HUES6 (cell line): Measurements from ENCODE around the gene CSNK1G2.

Experiments used
- H3K27ac ChIP-seq: 2 replicates; pipeline ENCODE4 v1.7.0; 2013; ENCODE audit warnings: low read depth, mild to moderate bottlenecking, low read length, inconsistent platforms
- H3K27me3 ChIP-seq: 2 replicates; pipeline ENCODE4 v1.6.1; 2013; ENCODE audit warnings: low read length; ENCODE audit not compliant: control insufficient read depth, insufficient read depth
- H3K36me3 ChIP-seq: 2 replicates; pipeline ENCODE4 v1.6.1; 2013; ENCODE audit warnings: low read length; ENCODE audit not compliant: control insufficient read depth, insufficient read depth
- H3K4me1 ChIP-seq: 2 replicates; pipeline ENCODE4 v1.6.1; 2013; ENCODE audit warnings: low read length; ENCODE audit not compliant: control insufficient read depth, insufficient read depth
- H3K4me3 ChIP-seq: 2 replicates; pipeline ENCODE4 v1.5.1; 2013; ENCODE audit warnings: low read depth, low read length
- H3K9ac ChIP-seq: one replicate; pipeline ENCODE4 v1.6.1; 2013; ENCODE audit warnings: mild to moderate bottlenecking, low read length
- H3K9me3 ChIP-seq: 2 replicates; pipeline ENCODE4 v1.6.1; 2013; ENCODE audit warnings: low read depth, low read length; ENCODE audit not compliant: control insufficient read depth, insufficient read depth

CSNK1G2 gene

GRCh38 chr19:1944088-1944915 lies 3.3 kb downstream of the CSNK1G2 start:
- Histone ChIP-seq H3K9ac (no peak overlapping the region), H3K27ac (no peak overlapping the region), H3K9me3 (no peaks in the 10 kb centered on the region), H3K4me1 (peaks cover 30% of the 10 kb centered on the region), H3K4me3 (peak overlapping the region; percentile 76; the same call in 1 of the 2 replicates), H3K27me3 (no peaks in the 10 kb centered on the region), H3K36me3 (peaks cover 4% of the 10 kb centered on the region; the same call in 1 of the 2 replicates)

- peaks cover 26% of the 10 kb centered on the region for H3K4me1 ChIP-seq
- no peak overlapping the region for H3K4me3 ChIP-seq
- H3K36me3 ChIP-seq = peaks cover 9% of the 10 kb centered on the region
- H3K9ac ChIP-seq = no peak overlapping the region
- H3K9me3 ChIP-seq = no peaks in the 10 kb centered on the region
- no peaks in the 10 kb centered on the region for H3K27me3 ChIP-seq
- no peak overlapping the region for H3K27ac ChIP-seq
Observed at GRCh38 chr19:1944916-1945561, 4.1 kb downstream of the CSNK1G2 start.

DNA sequence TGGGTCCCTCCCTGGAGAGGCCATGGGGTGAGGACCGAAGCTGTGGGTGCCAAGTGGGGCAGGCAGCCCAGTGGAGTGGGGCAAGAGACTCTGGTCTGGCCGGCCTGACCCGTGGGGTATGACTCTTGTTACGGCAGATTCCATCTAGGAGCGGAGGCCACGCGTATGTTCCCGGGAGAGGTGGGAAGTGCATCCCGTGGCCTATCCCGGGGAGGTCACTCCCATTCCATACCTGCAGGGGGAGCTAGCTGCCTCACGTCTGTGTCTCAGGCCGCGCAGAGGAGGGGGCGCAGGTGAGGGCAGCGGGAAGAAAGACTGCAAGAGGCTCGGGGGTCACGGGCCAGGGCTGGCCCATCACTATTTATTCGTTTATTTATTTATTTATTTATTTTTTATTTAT lies 4.9 kb downstream of the CSNK1G2 start:
- no peak overlapping the region for H3K9ac ChIP-seq
- H3K27me3 ChIP-seq = no peaks in the 10 kb centered on the region
- no peaks in the 10 kb centered on the region for H3K9me3 ChIP-seq
- H3K4me3 ChIP-seq = no peak overlapping the region
- peaks cover 9% of the 10 kb centered on the region for H3K36me3 ChIP-seq
- no peak overlapping the region for H3K27ac ChIP-seq
- peaks cover 24% of the 10 kb centered on the region for H3K4me1 ChIP-seq

- Histone ChIP-seq H3K9ac (no peak overlapping the region), H3K27ac (0 out of 2 replicates have a peak overlapping the region, but pooled peaks have one; percentile 50), H3K27me3 (no peaks in the 10 kb centered on the region), H3K36me3 (peaks cover 18% of the 10 kb centered on the region), H3K4me1 (peaks cover 23% of the 10 kb centered on the region), H3K4me3 (no peak overlapping the region), H3K9me3 (no peaks in the 10 kb centered on the region)
Observed at GRCh38 chr19:1947651-1948209, 6.8 kb downstream of the CSNK1G2 start.

GRCh38 chr19:1949304-1950101 lies 8.5 kb downstream of the CSNK1G2 start:
- Histone ChIP-seq H3K27ac (no peak overlapping the region), H3K9ac (no peak overlapping the region), H3K4me3 (no peak overlapping the region)

DNA sequence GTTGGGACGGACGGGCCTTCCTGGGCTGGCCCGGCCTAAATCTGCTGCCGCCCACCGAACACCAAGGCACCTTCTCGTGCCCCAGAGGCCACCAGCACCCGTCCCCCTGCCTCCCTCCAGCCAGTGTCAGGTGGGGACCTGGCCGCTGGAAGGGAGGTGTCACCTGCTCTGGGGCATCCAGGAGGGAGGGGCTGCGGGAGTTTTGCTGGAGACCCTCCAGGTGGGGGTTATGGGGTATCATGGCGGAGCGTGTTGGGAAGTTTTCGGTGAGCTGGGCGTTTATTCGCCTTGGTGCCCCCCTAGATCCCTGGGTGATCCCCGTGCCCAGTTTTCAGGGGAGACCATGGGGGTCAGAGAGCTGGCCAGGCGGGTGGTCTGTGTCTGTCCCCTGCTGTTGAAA lies 9.7 kb downstream of the CSNK1G2 start:
- H3K9ac ChIP-seq = no peak overlapping the region
- H3K9me3 ChIP-seq = no peaks in the 10 kb centered on the region

More at GRCh38 chr19:1949304-1950101, 8.5 kb downstream of the CSNK1G2 start:
- H3K9me3 ChIP-seq = no peaks in the 10 kb centered on the region
- H3K27me3 ChIP-seq = no peaks in the 10 kb centered on the region
- H3K4me1 ChIP-seq = peaks cover 9% of the 10 kb centered on the region
- peaks cover 24% of the 10 kb centered on the region for H3K36me3 ChIP-seq

DNA sequence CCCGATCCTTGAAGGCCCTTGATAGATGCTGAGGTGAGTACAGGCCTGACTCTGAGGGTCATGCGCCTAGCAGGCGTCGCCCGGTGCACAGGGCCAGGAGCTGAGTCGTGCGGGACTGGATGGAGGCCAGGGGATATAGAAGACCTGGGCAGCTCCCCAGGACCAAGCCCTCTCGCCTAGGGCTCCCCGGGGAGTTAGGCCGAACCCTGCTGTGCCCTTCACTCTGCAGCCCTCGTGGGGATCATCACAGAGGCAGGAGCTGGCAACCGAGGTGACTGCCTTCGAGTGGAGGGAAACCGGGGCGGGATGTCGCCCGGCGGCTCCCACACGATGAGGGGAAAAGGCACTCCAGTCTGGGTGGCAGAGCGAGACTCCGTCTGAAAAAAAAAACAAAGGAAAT lies 11.7 kb downstream of the CSNK1G2 start:
- H3K9me3 ChIP-seq = no peaks in the 10 kb centered on the region
- H3K36me3 ChIP-seq = peaks cover 24% of the 10 kb centered on the region
- no peak overlapping the region for H3K4me3 ChIP-seq
- H3K27ac ChIP-seq = no peak overlapping the region
- no peak overlapping the region for H3K9ac ChIP-seq
- peaks cover 6% of the 10 kb centered on the region for H3K4me1 ChIP-seq
- no peaks in the 10 kb centered on the region for H3K27me3 ChIP-seq

More for the DNA sequence above, 9.7 kb downstream of the CSNK1G2 start:
- Histone ChIP-seq H3K4me1 (peaks cover 9% of the 10 kb centered on the region), H3K4me3 (no peak overlapping the region), H3K27me3 (no peaks in the 10 kb centered on the region), H3K36me3 (peaks cover 24% of the 10 kb centered on the region), H3K27ac (no peak overlapping the region)

DNA sequence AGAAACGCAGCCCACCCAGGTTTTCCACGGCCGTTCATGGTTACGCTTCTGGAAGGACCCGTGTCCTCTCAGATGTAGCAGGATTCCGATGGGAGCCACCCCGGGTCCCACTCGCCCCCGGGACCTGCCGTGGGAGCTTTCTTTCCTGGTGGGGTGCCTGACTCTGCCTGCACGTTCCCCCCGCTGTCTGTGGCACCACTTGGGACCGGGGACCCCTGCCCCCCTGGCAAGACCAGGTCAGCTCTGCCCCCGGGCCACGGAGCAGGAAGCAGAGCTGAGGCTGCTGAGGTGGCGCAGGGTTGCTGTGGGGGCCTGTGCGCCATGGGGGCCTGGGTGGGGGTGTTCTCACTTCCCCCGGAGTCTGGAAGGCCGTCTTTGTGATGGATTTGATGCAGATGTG lies 12.1 kb downstream of the CSNK1G2 start:
- no peaks in the 10 kb centered on the region for H3K9me3 ChIP-seq
- no peak overlapping the region for H3K27ac ChIP-seq
- peaks cover 24% of the 10 kb centered on the region for H3K36me3 ChIP-seq
- 0 out of 2 replicates have a peak, but pooled peaks cover 3% of the 10 kb centered on the region for H3K4me1 ChIP-seq
- no peak overlapping the region for H3K4me3 ChIP-seq
- no peaks in the 10 kb centered on the region for H3K27me3 ChIP-seq
- no peak overlapping the region for H3K9ac ChIP-seq

- 0 out of 2 replicates have a peak, but pooled peaks cover 3% of the 10 kb centered on the region for H3K4me1 ChIP-seq
- no peak overlapping the region for H3K27ac ChIP-seq
- no peak overlapping the region for H3K4me3 ChIP-seq
- no peaks in the 10 kb centered on the region for H3K27me3 ChIP-seq
- no peaks in the 10 kb centered on the region for H3K9me3 ChIP-seq
- no peak overlapping the region for H3K9ac ChIP-seq
- peaks cover 24% of the 10 kb centered on the region for H3K36me3 ChIP-seq
Observed at GRCh38 chr19:1953441-1954094, 12.6 kb downstream of the CSNK1G2 start.

GRCh38 chr19:1954532-1954933 lies 13.6 kb downstream of the CSNK1G2 start:
- no peak overlapping the region for H3K4me3 ChIP-seq
- H3K9me3 ChIP-seq = no peaks in the 10 kb centered on the region
- H3K27me3 ChIP-seq = no peaks in the 10 kb centered on the region
- H3K4me1 ChIP-seq = 0 out of 2 replicates have a peak, but pooled peaks cover 3% of the 10 kb centered on the region
- H3K9ac ChIP-seq = no peak overlapping the region
- H3K36me3 ChIP-seq = peaks cover 18% of the 10 kb centered on the region
- peak overlapping the region; percentile 19; the same call in 1 of the 2 replicates for H3K27ac ChIP-seq
